Cardiac fibroblast (primary cell): Measurements from ENCODE around the gene HDAC4.

Source experiments
- DNase-seq, 2 donors: peaks; one replicate each; pipeline versions ENCODE4 v3.0.0 to v3.0.0-alpha.2; 2010; ENCODE audit warnings: low read depth in 2 of 2
- H3K4me3 ChIP-seq, 2 donors: replicated peaks in 1 of 2; 1 replicate in 1 of 2; 2 replicates in 1 of 2; pipeline ENCODE4 v1.5.1; 2011; ENCODE audit warnings: low read depth in 2 of 2, low read length in 2 of 2, mild to moderate bottlenecking in 2 of 2, moderate library complexity in 1 of 2
- CTCF ChIP-seq: IDR thresholded peaks from one replicate; pipeline ENCODE4 v1.5.1; 2011; ENCODE audit warnings: low read depth, mild to moderate bottlenecking, low read length, inconsistent platforms

The HDAC4 gene

GRCh38 chr2:239398521-239398921, 2.3 kb downstream of the HDAC4 start:
- DNase-seq, result no peak
- H3K4me3 ChIP-seq, result no peak overlapping the region
- TF ChIP-seq CTCF, result no peak

- no peak for DNase-seq
- H3K4me3 ChIP-seq, result no peak overlapping the region
- no peak for TF ChIP-seq CTCF
Measured at GRCh38 chr2:239397931-239398471, 2.8 kb downstream of the HDAC4 start.

DNA sequence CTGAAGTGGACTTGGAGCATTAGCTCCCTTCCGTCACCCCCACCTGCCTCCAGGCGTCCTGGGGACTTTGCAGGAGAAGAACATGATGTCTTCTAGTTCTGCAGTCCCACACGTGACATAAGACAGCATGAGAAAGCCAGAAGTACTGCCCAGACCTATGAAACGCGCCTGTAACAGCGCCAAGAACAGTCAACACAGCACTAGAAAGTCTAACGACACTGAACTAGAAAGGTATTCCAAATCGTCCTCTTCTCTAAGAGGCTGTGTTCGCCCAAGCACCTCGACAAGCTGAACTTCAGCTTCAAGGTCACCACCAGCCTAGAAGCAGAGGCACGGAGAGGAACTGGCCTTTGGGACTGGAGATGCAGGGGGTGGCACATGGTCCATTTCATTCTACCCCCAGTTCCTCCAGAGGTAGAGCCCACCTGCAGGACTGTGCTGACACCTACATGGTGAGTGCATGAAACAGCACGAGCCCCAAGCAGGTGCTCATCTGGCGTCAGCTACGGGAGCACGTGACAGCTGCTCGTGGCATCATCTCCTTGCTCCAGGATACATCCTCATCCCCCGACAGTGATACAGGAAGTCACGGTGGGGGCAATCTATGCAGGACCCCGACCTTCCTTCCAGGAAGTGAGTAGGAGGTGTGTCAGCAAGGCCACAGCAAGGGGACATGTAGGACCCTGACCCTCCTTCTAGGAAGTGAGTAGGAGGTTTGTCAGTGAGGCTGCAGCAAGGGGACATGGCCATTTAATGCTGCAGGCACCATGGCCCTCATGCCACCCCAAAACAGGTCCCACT, 3.7 kb downstream of the HDAC4 start:
- H3K4me3 ChIP-seq, result no peak overlapping the region
- TF ChIP-seq CTCF, result peak; percentile 3
- no peak for DNase-seq

DNA sequence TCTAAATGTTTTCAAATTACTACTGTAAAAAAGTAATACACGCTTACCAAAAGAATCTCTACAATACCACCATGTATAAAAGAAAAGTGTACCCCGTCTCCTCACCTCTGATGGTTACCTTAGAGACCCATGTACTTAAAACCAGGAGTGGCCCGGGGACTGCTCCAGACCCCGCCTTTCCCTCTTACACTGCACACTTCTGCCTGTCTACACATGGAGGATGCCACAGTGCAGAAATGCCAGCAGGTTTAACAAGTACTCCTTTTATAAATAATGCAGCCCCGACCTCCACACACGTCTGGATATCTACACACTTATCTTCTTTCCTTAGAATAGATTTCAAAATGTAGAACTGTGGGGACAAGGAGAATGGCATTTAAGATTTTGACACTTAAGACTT, 5.3 kb downstream of the HDAC4 start:
- no peak for DNase-seq
- H3K4me3 ChIP-seq, result no peak overlapping the region
- TF ChIP-seq CTCF, result no peak

DNA sequence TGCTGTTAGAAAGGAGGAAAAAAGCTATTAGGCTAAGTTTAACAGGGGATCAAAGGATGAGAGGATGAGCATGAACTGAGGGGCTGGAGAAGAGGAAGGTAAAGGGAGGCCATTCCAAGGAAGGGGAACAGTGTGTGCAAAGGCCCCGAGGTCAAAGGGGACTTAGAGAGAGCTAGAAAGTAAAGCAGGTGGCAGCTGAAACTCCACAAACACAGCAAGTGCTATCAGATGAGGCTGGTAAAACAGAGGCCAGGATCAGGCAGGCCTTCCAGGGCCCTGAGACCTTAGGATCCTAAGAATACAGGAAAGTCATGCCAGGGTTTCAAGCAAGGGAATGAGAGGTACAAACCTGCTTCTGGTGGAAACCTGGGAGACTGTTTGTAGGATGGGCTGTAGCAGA, 5.8 kb downstream of the HDAC4 start:
- no peak for DNase-seq
- TF ChIP-seq CTCF, result no peak
- no peak overlapping the region for H3K4me3 ChIP-seq

DNA sequence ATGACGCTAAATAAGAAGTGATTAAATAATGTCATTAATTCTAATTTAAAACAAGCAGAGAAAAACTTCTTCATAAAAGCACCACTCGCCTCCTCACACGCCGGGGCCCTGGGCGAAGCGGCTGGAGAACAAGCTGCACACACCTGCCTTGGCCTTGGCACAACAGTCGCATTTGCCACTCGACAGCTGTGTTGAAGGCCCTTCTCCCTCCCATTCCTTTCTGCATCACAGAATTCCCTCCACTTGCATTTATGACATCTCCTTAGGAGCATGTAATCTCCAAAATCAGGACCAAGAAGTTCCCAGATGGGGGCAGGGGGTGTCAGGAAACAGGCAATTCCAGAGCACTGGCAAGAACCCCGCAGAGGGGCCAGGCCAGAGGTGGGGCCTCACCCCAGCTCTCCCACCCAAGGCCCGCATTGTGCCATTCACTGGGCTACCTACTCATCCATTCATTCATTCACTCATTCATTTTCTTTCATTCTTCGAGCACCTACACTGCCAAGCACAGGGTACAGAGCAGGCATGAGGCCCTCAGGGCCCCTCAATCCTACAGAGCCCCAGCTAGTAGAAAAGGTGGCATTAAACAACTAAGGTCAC, 6.4 kb downstream of the HDAC4 start:
- TF ChIP-seq CTCF, result no peak
- no peak for DNase-seq
- no peak overlapping the region for H3K4me3 ChIP-seq
